ENCODE results near the gene TMEM41A.
A peak's percentile ranks its signal among the peaks of the same experiment; 100 is the strongest.

TMEM41A gene

DNA sequence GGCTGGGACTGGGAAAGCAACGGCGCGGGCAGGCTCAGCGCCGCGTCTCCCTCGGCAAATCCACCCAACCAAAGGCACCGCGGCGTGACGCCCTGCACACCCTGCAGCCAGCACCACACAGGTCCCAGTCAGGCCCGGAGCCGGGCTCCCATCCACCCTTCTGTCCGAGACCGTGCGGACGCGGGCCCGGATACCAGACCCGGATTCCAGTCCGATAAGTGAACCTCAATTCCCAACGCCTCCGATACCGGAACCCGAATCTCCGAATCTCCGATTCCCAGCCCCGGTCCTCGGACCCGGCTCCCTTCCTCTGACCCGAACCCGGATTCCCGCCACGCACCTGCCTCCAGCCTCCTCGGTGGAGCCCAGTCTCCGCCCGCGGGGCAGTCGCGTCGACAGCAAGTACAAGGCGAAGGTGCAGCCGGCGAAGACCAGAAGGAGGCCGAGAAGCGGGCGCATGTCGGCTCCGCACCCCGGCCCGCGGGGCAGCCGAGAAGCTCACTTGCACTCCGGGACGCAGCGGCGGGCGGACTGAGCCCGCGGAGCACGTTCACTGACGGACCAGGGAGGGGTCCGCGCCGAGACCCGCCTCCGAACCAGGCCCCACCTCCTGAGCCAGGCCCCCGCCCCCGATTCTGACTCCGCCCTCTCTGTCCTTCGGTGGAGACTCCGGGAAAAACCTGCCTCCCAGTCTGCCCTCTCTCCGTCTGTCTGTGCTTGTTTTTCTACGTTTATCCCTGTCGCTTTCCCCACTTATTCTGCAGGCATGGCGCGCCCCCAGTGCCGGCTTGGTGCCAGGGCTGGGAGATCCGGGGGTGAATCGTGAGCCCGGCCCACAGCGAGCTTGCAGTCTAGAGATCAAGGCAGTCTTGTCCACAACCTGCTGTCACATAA, at the start of gene TMEM41A:
Gene TMEM41A, minus strand, starts transcription at position 533 of the 894 bp plus-strand sequence. Its CDS starts 74 bp downstream, at position 459.
- DNase-seq (ENCODE audit: low spot score): peak; percentile 85

DNA sequence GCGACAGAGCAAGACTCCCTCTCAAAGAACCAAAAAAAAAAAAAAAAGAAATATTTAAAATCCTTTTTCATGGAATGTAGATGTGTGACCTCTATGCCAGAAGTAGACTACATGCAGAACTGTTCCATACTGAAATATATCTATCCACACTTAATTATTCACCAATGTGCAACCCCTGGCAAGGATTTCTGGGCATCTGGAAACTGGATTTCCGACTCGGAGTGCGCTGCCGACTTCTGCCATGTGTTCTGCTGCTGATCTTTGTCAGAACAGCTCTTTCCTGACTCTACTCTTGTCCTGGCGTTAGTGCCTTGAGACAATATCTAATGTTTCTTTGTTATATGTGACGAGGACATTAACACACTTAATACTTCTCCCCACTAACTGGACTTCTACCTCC, 41.9 kb upstream of the TMEM41A start:
- no peak for DNase-seq (ENCODE audit: low spot score)

DNA sequence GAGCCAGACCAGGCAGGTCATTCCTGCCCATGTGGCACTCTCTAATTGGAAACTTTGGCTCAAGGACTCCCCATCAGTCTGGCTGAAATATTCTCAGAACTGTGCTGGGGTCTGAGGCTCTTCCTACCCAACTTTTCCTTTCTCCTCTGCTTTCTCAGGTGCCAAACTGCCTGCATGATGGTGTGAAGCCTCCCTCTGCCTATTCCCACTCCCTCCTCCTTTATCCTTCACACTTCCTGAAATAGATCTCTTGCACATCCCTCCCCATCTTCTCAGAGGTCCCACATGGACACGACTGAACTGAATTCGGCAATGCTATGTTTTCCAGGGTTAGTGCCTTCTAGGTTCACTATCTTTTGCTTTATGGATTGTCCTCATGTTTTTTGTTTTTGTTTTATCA, 41.1 kb upstream of the TMEM41A start:
- no peak for DNase-seq (ENCODE audit: low spot score)

- DNase-seq (ENCODE audit: low spot score): no peak
Measured at GRCh38 chr3:185537369-185537970, 38.6 kb upstream of the TMEM41A start.

DNA sequence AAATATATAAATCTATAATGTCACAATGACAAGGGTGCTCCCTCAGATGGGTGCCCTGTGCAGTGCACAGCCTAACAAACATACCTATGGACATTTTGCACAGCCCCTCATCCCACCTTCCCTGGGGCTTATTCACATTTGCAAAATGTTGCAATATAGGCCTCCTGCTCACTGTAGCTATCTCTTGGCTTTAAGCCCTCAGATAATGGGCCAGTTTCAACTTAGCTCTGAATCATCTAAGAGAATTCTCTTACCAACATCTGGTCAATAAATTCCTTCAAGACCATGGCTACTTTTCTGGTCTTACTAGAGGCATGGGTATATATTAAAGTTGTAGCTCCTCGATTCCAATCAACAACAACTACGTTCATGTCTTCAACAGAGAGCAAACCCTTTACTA, 35.7 kb upstream of the TMEM41A start:
- DNase-seq (ENCODE audit: low spot score): no peak

DNA sequence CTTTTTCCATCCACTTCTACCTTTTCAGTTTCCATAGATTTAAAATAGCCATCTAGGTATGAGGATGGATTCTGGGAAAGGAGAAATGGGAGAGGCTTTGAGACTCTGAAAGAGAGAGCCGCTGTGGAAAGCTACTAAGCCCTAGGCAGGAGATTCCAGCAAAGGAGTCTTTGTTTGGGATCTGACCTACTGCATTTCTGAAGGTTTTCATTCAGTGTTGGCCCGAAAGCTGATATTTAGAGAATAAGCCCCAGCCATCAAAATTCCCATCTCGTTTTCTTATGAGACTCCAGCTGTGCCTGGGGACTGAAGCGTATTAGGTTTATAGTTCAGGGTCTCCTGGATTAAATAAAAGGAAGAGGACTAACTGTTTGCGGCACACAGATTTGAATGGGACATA, 34.1 kb upstream of the TMEM41A start:
- no peak for DNase-seq (ENCODE audit: low spot score)

DNA sequence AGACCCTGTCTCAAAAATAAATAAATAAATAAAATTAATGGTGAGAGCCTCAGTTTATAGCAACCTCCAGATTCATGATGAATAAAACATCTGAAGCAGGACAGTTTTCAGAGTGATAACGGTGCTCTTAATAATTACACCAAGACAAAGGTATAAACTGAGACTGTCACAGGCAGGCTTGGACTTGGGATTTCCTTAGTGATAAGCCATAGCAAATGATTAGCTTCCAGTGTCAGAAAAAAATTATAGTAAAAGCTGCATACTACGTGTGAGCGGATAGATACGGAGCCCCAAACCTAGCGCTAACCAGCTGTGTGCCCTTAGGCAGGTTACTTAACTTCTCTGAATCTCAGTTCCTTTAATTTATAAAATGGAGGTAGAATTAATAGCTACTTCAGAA, 32.0 kb upstream of the TMEM41A start:
- DNase-seq (ENCODE audit: low spot score): no peak

DNA sequence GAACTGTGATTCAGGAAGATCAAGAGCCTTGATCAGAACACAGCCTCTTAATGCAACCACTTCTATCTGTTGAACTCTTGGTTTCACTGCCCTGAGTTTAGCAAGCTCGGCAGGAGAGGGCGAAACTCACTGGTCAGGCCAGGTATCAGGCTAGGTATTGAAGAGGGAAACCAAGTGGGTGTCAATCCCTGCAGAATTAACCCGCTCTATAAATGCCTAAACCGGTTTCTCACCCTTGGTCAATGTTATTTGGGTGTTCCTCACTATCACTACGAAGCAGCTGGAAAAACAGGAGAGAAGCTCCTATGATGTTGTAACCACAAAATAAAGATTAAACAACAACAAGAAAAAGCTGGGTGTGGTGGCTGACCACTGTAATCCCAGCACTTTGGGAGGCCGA, 29.7 kb upstream of the TMEM41A start:
- no peak for DNase-seq (ENCODE audit: low spot score)

- DNase-seq (ENCODE audit: low spot score): no peak
Measured at GRCh38 chr3:185527364-185527763, 28.5 kb upstream of the TMEM41A start.

GRCh38 chr3:185526349-185526951, 27.6 kb upstream of the TMEM41A start:
- no peak for DNase-seq (ENCODE audit: low spot score)

GRCh38 chr3:185521349-185522138, 22.7 kb upstream of the TMEM41A start:
- no peak for DNase-seq (ENCODE audit: low spot score)

- DNase-seq (ENCODE audit: low spot score): no peak
Measured at GRCh38 chr3:185519021-185519420, 20.2 kb upstream of the TMEM41A start.

DNA sequence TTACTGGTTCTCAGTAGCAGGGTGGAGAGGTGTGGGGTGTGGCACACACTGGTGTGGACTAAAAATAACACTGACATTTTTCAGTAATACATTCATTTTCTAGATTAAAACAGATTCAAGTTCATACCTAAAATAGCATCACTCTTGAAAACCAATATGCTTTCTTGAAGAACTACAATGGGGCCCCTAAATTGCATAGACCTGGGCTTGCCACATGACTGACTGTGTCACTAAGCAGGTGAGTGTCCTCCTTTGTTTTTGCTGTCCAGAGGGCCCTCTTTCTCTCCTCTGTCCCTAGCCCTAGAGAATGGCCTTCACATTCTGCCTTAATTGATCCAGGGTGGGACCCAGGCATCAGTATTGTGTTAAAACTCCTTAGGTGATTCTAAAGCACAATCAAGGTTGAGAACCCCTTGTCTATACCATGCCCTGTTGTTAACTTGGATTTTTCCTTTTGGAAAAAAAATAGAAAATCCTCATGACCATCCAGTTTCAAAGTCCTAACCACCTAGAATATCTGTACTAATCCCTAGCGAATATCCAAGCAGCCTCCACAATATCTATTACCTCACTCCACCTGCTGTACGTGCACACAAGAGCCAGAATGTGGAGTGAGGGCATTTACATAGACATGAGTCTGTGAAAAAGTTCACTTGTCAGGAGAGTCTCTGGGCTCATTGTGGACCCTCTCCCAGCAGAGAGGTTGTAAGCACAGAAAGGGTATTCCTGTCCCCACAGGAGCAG, 18.7 kb upstream of the TMEM41A start:
- no peak for DNase-seq (ENCODE audit: low spot score)

- no peak for DNase-seq (ENCODE audit: low spot score)
Measured at GRCh38 chr3:185511711-185512110, 12.9 kb upstream of the TMEM41A start.

- DNase-seq (ENCODE audit: low spot score): no peak
Measured at GRCh38 chr3:185508335-185508991, 9.6 kb upstream of the TMEM41A start.

- no peak for DNase-seq (ENCODE audit: low spot score)
Measured at GRCh38 chr3:185507883-185508282, 9.0 kb upstream of the TMEM41A start.

GRCh38 chr3:185504636-185505035, 5.8 kb upstream of the TMEM41A start:
- no peak for DNase-seq (ENCODE audit: low spot score)

DNA sequence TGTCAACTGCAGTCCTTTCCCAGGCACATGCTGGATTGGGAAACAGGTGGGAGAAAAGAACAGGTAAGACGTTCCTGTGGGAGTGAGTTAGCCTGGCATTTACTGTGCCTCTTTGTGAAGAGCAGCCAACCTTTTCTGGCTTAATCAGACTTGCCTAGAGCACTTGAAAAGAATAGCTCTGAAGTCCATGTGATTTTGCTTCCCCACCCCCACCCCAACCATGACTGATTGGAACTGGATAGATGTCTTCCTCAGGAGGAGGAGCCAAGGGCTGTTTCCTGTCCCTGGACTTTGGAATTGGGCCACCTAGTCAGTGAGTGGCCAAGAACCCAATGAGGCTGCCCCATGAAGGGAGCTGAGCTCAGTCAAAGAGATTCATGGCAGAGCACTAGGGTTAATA, 4.7 kb upstream of the TMEM41A start:
- DNase-seq (ENCODE audit: low spot score): no peak

DNA sequence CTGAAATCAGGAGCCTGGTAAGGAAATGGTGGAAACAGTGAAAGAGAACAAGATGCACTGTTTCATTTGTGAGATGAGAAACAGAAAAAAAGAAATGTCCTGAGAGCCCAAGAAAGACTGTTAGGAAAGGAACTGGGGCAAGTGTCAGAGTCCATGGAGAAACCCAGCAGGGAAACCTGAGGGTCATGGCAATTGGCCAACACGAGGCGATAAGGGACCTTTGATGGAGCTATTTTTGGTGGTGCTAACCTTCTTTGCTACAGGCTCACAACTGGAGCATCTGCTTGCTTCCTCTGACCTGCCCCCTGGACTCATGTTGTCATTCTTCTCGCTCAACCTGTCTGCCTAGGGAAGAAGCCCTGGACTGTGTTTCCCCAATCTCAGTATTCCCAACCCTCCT, 4.2 kb upstream of the TMEM41A start:
- DNase-seq (ENCODE audit: low spot score): no peak

DNA sequence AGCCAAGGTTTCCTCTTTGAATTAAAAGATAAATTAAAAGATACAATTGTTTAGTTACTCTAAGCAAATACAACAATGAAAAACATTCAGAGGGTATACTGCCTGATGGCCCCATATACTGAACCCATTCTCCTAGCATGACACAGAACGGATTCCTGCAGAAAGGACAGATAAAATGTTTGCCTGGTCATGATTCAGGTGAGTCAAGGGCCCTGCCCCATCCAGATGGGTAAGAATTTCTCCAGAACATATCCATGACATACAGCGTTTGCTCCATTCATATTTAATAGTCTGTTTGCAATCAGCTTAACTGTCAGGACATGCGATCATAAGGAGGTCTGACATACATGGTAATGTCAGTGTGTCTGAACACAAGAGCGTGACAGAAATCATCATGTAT, 8.6 kb downstream of the TMEM41A start:
- DNase-seq (ENCODE audit: low spot score): no peak

DNA sequence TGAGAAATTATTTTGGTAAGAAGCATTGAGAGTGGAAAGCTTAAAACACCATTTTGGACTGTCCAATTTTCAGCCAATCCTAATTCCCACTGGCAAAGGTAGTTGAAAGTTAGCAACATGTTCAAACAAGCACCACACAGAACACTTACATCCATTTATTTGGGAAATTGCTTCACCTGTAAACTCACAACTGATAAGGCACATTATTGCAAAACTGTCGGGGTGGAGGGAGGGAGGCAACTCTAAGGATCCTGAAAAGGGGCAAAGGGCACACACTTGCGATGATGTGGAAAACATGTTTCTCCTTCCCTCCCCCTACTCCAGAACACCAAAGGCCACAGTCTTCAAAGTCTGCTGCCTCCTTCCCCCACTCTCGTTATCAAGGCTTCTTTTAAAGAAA, 9.4 kb downstream of the TMEM41A start:
- no peak for DNase-seq (ENCODE audit: low spot score)
